Right atrium auricular region (tissue), 2 donors: ENCODE measurements around the gene TRPM1. TPM values are rescaled to one million over a fixed set of nuclear protein-coding genes. Genes with fewer than 3 reads are reported as not detected.

Experiments
- DNase-seq: peaks from one replicate; pipeline ENCODE4 v3.0.0-alpha.2; 2019; ENCODE audit warnings: low spot score
- H3K27ac ChIP-seq, 2 donors: fragments of 200-600 bp; sonication (generic); 1 replicate in 1 of 2; 2 replicates in 1 of 2; pipeline ENCODE4 v1.5.1; 2016 to 2019
- H3K27me3 ChIP-seq, 2 donors: fragments of 200-600 bp; sonication (generic); one replicate each; pipeline versions ENCODE4 v1.5.1 to v1.6.0; 2017 to 2019
- H3K36me3 ChIP-seq: fragments of 200-600 bp; sonication (generic); one replicate; pipeline ENCODE4 v1.5.1; 2016
- H3K4me1 ChIP-seq, 2 donors: fragments of 200-600 bp; sonication (generic); one replicate each; pipeline versions ENCODE4 v1.5.1 to v1.6.0; 2017 to 2019
- H3K4me3 ChIP-seq, 2 donors: fragments of 200-600 bp; sonication (generic); 1 replicate in 1 of 2; 2 replicates in 1 of 2; pipeline ENCODE4 v1.5.1; 2017 to 2019; ENCODE audit warnings: mild to moderate bottlenecking in 1 of 2, moderate library complexity in 1 of 2
- H3K9me3 ChIP-seq, 2 donors: fragments of 200-600 bp; sonication (generic); one replicate each; pipeline ENCODE4 v1.5.1; 2019
- total RNA-seq, 2 donors: library from RNA; depleted of rRNA; stranded (reverse); fragments of >200 nt; gene quantifications; one replicate each; pipeline ENCODE4 v1.1.0, GENCODE V29; 2016
- TF ChIP-seq, protein P1 (sequence below), 2 donors: fragments of 200-600 bp; sonication (generic); IDR thresholded peaks; one replicate each; pipeline ENCODE4 v1.5.1; 2019; ENCODE audit warnings: antibody characterized with exemption in 2 of 2

TRPM1 gene
- total RNA-seq, 2 donors from 2014 or later = not detected

DNA sequence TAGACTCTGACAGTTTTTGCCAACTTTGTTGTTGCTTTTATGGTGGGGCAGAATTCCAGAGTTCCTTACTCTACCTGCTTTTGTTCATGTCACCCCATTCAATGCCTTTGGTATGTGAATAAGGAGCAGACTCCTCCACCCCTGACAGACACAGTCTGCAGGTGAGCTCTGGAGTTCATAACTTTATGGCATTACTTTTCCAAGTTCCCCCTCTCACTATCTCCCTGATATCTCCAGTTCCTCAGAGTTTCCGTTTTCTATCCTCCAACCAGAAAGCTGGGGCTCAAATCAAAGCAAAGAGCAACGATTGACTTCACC lies 87.0 kb downstream of the TRPM1 start:
- Histone ChIP-seq H3K27ac (no peak overlapping the region), H3K4me3 (no peak overlapping the region), H3K9me3 (peaks cover 0 to 34% of the 10 kb centered on the region in 2 donors), H3K4me1 (no peaks in the 10 kb centered on the region), H3K36me3 (no peaks in the 10 kb centered on the region), H3K27me3 (no peaks in the 10 kb centered on the region)
- DNase-seq = no peak
- TF ChIP-seq, protein P1, sequence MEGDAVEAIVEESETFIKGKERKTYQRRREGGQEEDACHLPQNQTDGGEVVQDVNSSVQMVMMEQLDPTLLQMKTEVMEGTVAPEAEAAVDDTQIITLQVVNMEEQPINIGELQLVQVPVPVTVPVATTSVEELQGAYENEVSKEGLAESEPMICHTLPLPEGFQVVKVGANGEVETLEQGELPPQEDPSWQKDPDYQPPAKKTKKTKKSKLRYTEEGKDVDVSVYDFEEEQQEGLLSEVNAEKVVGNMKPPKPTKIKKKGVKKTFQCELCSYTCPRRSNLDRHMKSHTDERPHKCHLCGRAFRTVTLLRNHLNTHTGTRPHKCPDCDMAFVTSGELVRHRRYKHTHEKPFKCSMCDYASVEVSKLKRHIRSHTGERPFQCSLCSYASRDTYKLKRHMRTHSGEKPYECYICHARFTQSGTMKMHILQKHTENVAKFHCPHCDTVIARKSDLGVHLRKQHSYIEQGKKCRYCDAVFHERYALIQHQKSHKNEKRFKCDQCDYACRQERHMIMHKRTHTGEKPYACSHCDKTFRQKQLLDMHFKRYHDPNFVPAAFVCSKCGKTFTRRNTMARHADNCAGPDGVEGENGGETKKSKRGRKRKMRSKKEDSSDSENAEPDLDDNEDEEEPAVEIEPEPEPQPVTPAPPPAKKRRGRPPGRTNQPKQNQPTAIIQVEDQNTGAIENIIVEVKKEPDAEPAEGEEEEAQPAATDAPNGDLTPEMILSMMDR (IDR thresholded peaks at IDR 0.05) = no peak

GRCh38 chr15:31013863-31014607 lies 87.5 kb downstream of the TRPM1 start:
- peaks cover 0 to 34% of the 10 kb centered on the region in 2 donors for H3K9me3 ChIP-seq
- no peak overlapping the region for H3K4me3 ChIP-seq
- TF ChIP-seq, protein P1 (IDR thresholded peaks at IDR 0.05) = no peak
- no peaks in the 10 kb centered on the region for H3K27me3 ChIP-seq
- no peaks in the 10 kb centered on the region for H3K36me3 ChIP-seq
- H3K27ac ChIP-seq = no peak overlapping the region
- no peaks in the 10 kb centered on the region for H3K4me1 ChIP-seq
- DNase-seq = no peak

- no peaks in the 10 kb centered on the region for H3K4me1 ChIP-seq
- TF ChIP-seq, protein P1 (IDR thresholded peaks at IDR 0.05) = no peak
- no peaks in the 10 kb centered on the region for H3K36me3 ChIP-seq
- no peaks in the 10 kb centered on the region for H3K27me3 ChIP-seq
- no peak overlapping the region for H3K27ac ChIP-seq
- no peak overlapping the region for H3K4me3 ChIP-seq
- peaks cover 0 to 34% of the 10 kb centered on the region in 2 donors for H3K9me3 ChIP-seq
- no peak for DNase-seq
Observed at GRCh38 chr15:31012455-31012854, 89.1 kb downstream of the TRPM1 start.

- Histone ChIP-seq H3K4me1 (no peaks in the 10 kb centered on the region), H3K4me3 (no peak overlapping the region), H3K27me3 (no peaks in the 10 kb centered on the region), H3K9me3 (peaks cover 0 to 34% of the 10 kb centered on the region in 2 donors), H3K36me3 (no peaks in the 10 kb centered on the region), H3K27ac (no peak overlapping the region)
- DNase-seq = no peak
- TF ChIP-seq, protein P1 (IDR thresholded peaks at IDR 0.05) = no peak
Observed at GRCh38 chr15:31010036-31010435, 91.5 kb downstream of the TRPM1 start.

DNA sequence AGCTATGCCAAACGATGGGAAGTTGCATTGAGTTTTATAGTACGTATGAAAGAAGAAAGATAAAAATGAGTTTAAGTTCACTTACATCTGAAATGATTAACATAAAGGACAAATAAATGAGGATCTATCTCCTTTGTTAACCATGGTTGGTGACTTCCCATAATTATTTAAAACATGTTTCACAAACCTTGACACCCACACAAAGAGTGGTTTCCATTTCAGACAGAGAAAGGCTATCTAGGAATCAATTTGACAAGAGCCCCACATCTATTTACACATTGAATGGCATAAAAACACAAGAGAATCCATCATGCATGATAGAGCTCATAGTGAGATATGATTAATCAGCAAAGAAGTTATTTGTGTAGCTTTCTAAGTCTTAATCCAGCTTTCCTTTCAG lies 95.9 kb downstream of the TRPM1 start:
- Histone ChIP-seq H3K9me3 (peaks cover 0 to under 1% of the 10 kb centered on the region in 2 donors), H3K27me3 (no peaks in the 10 kb centered on the region), H3K4me1 (peaks cover 0 to 4% of the 10 kb centered on the region in 2 donors), H3K4me3 (no peak overlapping the region), H3K36me3 (no peaks in the 10 kb centered on the region), H3K27ac (no peak overlapping the region)
- TF ChIP-seq, protein P1 (IDR thresholded peaks at IDR 0.05) = no peak
- no peak for DNase-seq
